ENCODE results near the gene KIF17. TPM values are rescaled to one million over a fixed set of nuclear protein-coding genes. Genes with fewer than 3 reads are reported as not detected.
A peak's percentile ranks its signal among the peaks of the same experiment; 100 is the strongest.

Gene KIF17
- polyA plus RNA-seq, 1 donor from 2014 or later, result 10.0 TPM

DNA sequence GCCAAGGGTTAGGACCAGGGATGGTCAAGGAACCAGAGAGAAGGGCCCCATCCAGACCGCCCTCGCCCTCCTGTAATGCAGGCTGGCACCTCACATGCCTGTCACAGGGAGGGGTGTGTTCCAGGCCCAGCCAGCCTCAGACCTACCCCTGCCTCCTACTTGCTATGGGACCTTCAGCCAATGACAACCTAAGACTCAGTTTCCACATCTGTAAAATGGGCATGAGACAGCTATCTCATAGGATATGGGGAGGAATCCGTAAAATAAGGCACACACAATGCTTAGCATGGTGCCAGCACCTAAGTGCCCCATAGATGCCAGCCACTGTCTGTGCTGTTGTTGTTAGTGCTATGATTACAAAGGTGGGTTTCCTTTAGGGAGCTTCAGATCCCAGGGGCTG, 7.9 kb downstream of the KIF17 start:
- Histone ChIP-seq H3K27ac (ENCODE audit: low read length) (peak overlapping the region; percentile 88), H3K9me2 (ENCODE audit: insufficient read depth, low read length) (no peaks in the 10 kb centered on the region), H3K36me3 (ENCODE audit: insufficient read depth, low read length) (no peaks in the 10 kb centered on the region), H4K20me1 (ENCODE audit: insufficient read depth) (no peaks in the 10 kb centered on the region), H2AFZ (ENCODE audit: low read depth, low read length) (no peak overlapping the region), H3K4me2 (ENCODE audit: low read length) (no peak overlapping the region), H3F3A (ENCODE audit: insufficient read depth, low read length, poor library complexity, severe bottlenecking) (no peaks in the 10 kb centered on the region), H3K9me3 (ENCODE audit: low read length) (no peaks in the 10 kb centered on the region), H3K79me2 (replicated peaks; ENCODE audit: insufficient read depth, low read length) (no peaks in the 10 kb centered on the region), H3K4me3 (ENCODE audit: low read length) (no peak overlapping the region), H3K9ac (ENCODE audit: low read length) (peak overlapping the region; percentile 63), H3K27me3 (ENCODE audit: insufficient read depth, low read depth, low read length) (no peaks in the 10 kb centered on the region)
- TF ChIP-seq SMC3 (conservative IDR thresholded peaks at IDR 0.05; ENCODE audit: poor library complexity), result no peak
- TF ChIP-seq MXI1 (conservative IDR thresholded peaks at IDR 0.05; ENCODE audit: poor library complexity, severe bottlenecking), result no peak
- TF ChIP-seq, protein P1, sequence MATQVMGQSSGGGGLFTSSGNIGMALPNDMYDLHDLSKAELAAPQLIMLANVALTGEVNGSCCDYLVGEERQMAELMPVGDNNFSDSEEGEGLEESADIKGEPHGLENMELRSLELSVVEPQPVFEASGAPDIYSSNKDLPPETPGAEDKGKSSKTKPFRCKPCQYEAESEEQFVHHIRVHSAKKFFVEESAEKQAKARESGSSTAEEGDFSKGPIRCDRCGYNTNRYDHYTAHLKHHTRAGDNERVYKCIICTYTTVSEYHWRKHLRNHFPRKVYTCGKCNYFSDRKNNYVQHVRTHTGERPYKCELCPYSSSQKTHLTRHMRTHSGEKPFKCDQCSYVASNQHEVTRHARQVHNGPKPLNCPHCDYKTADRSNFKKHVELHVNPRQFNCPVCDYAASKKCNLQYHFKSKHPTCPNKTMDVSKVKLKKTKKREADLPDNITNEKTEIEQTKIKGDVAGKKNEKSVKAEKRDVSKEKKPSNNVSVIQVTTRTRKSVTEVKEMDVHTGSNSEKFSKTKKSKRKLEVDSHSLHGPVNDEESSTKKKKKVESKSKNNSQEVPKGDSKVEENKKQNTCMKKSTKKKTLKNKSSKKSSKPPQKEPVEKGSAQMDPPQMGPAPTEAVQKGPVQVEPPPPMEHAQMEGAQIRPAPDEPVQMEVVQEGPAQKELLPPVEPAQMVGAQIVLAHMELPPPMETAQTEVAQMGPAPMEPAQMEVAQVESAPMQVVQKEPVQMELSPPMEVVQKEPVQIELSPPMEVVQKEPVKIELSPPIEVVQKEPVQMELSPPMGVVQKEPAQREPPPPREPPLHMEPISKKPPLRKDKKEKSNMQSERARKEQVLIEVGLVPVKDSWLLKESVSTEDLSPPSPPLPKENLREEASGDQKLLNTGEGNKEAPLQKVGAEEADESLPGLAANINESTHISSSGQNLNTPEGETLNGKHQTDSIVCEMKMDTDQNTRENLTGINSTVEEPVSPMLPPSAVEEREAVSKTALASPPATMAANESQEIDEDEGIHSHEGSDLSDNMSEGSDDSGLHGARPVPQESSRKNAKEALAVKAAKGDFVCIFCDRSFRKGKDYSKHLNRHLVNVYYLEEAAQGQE (IDR thresholded peaks at IDR 0.05; ENCODE audit: borderline replicate concordance), result no peak
- TF ChIP-seq TAF1 (IDR thresholded peaks at IDR 0.05; ENCODE audit: low read depth), result no peak
- TF ChIP-seq RAD21 (conservative IDR thresholded peaks at IDR 0.05), result no peak
- TF ChIP-seq, protein P2, sequence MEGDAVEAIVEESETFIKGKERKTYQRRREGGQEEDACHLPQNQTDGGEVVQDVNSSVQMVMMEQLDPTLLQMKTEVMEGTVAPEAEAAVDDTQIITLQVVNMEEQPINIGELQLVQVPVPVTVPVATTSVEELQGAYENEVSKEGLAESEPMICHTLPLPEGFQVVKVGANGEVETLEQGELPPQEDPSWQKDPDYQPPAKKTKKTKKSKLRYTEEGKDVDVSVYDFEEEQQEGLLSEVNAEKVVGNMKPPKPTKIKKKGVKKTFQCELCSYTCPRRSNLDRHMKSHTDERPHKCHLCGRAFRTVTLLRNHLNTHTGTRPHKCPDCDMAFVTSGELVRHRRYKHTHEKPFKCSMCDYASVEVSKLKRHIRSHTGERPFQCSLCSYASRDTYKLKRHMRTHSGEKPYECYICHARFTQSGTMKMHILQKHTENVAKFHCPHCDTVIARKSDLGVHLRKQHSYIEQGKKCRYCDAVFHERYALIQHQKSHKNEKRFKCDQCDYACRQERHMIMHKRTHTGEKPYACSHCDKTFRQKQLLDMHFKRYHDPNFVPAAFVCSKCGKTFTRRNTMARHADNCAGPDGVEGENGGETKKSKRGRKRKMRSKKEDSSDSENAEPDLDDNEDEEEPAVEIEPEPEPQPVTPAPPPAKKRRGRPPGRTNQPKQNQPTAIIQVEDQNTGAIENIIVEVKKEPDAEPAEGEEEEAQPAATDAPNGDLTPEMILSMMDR (IDR thresholded peaks at IDR 0.05; ENCODE audit: poor library complexity, severe bottlenecking), result no peak
- TF ChIP-seq EP300 (conservative IDR thresholded peaks at IDR 0.05; ENCODE audit: poor library complexity, severe bottlenecking), result no peak
- no peak for TF ChIP-seq POLR2AphosphoS5 (IDR thresholded peaks at IDR 0.05)
- TF ChIP-seq EZH2 (IDR thresholded peaks at IDR 0.05; ENCODE audit: borderline replicate concordance, insufficient read depth, low read length, poor library complexity, severe bottlenecking), result no peak

DNA sequence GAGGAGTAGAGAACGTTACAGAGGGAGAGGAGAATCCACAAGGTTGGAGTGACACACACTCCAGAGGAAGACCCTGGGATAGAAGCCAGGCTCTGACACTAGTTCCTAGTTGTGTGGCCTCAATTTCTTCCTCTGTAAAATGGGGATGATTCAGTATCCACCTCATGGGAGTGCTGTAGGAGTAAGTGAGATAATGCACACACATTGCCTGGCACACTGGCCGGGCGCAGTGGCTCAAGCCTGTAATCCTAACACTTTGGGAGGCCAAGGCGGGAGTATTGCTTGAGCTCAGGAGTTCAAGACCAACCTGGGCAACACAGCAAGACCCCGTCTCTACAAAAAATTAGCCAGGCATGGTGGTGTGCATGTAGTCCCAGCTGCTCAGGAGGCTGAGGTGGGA, 8.9 kb downstream of the KIF17 start:
- H3K36me3 ChIP-seq (ENCODE audit: insufficient read depth, low read length), result no peaks in the 10 kb centered on the region
- no peaks in the 10 kb centered on the region for H3K9me3 ChIP-seq (ENCODE audit: low read length)
- H3K4me2 ChIP-seq (ENCODE audit: low read length), result no peak overlapping the region
- no peaks in the 10 kb centered on the region for H4K20me1 ChIP-seq (ENCODE audit: insufficient read depth)
- no peak overlapping the region for H3K4me3 ChIP-seq (ENCODE audit: low read length)
- no peak for TF ChIP-seq EP300 (conservative IDR thresholded peaks at IDR 0.05; ENCODE audit: poor library complexity, severe bottlenecking)
- no peak for TF ChIP-seq MXI1 (conservative IDR thresholded peaks at IDR 0.05; ENCODE audit: poor library complexity, severe bottlenecking)
- TF ChIP-seq, protein P1 (IDR thresholded peaks at IDR 0.05; ENCODE audit: borderline replicate concordance), result no peak
- TF ChIP-seq SMC3 (conservative IDR thresholded peaks at IDR 0.05; ENCODE audit: poor library complexity), result no peak
- TF ChIP-seq, protein P2 (IDR thresholded peaks at IDR 0.05; ENCODE audit: poor library complexity, severe bottlenecking), result no peak
- TF ChIP-seq RAD21 (conservative IDR thresholded peaks at IDR 0.05), result no peak
- TF ChIP-seq POLR2AphosphoS5 (IDR thresholded peaks at IDR 0.05), result no peak
- TF ChIP-seq EZH2 (IDR thresholded peaks at IDR 0.05; ENCODE audit: borderline replicate concordance, insufficient read depth, low read length, poor library complexity, severe bottlenecking), result no peak
- H3K9me2 ChIP-seq (ENCODE audit: insufficient read depth, low read length), result no peaks in the 10 kb centered on the region
- no peaks in the 10 kb centered on the region for H3F3A ChIP-seq (ENCODE audit: insufficient read depth, low read length, poor library complexity, severe bottlenecking)
- no peaks in the 10 kb centered on the region for H3K27me3 ChIP-seq (ENCODE audit: insufficient read depth, low read depth, low read length)
- H3K9ac ChIP-seq (ENCODE audit: low read length), result no peak overlapping the region
- no peaks in the 10 kb centered on the region for H3K79me2 ChIP-seq (replicated peaks; ENCODE audit: insufficient read depth, low read length)
- no peak overlapping the region for H3K27ac ChIP-seq (ENCODE audit: low read length)
- no peak overlapping the region for H2AFZ ChIP-seq (ENCODE audit: low read depth, low read length)

All from neural cell (in vitro differentiated cells).